Measurements from ENCODE around the gene FNDC5.
"Not testable (repeated sequence)": the region's sequence is repeated elsewhere in the genome, so short reads cannot be mapped to it uniquely, and the experiment has no call there.

Gene FNDC5

DNA sequence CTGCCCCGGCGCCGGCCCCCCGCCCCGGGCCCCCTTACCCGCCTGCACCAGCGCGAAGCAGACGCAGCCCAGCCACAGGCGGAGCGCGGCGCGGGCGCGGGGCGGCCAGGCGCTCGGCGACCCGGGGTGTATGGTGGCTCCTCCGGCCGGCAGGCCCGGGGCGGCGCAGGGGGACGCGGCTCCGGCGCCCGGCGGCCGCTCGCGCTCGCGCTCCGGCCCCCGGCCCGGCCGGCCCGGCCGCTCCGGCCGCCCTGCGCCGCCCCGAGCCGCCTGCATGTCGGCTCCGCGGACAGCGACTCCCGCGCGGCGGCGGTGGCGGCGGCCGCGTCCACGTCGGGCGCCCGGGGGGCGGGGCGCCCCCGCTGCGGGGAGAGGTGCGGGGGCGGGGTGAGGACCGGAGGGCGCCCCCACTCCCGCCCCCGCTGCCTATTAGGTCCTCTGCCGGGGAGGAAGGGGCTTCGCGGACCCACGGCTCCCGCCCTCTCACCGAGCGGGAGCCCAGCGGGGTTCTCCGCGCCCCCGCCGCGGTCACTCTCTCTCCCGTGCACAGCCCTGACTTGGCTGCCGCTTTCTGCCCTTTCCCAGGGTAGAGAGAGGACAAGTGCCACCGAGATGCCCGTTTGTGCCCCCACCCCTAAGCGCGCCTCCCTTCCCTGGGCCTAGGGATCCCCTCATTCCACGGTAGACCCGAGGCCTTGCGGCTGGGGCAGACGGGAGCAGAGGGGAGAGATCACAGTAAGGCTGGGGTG, at the start of gene FNDC5:
Gene FNDC5 (minus strand): TSS at position 298 of the 749 bp plus-strand sequence.
- H3K4me1 Mint-ChIP-seq, result peaks cover 39% of the 10 kb centered on the region
- H3K36me3 Mint-ChIP-seq, result no peaks in the 10 kb centered on the region
- DNase-seq (ENCODE audit: low spot score in 2 of 2), result no peak
- peak within 1 kb of the TSS; percentile 68 for H3K4me3 Mint-ChIP-seq
- peak within 1 kb of the TSS; percentile 58 for H3K27ac Mint-ChIP-seq
- no peaks in the 10 kb centered on the region for H3K9me3 Mint-ChIP-seq
- peak; percentile 41 for ATAC-seq

DNA sequence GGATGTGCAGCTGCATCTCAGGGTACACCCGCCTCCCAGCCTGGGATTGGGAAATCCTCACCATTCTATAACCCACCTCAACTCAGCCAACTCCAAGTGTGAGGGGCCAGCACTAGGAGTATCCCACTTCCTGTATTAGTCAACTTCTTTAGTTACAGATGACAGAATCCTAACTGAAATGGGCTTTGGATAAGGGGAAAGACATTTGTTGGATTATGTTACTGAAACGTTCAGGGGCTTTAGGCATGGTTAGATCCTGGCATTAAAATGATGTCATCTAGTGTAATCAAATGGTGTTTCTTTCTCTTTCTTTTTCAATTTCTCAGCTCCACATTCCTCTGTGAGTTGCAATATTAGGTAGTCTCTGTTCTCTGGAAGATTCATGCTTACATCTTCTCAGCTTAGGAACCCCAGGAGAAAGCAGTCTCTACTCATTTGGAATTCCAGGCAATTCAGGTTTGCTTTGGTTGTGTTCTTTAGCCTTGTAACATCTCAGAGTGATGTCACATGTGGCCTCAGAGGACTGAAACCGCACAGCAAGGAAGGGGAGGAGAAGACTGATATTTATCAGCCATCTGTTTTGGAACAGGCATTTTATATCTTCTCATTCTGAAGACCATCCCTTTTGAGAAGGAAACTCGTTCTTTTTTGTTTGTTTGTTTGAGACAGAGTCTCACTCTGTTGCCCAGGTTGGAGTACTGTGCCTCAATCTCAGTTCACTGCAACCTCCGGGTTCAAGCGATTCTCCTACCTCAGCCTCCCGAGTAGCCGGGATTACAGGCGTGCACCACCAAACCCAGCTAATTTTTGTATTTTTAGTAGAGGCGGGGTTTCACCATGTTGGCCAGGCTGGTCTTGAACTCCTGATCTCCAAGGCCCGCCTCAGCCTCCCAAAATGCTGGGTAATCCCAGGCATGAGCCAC, 49.4 kb upstream of the FNDC5 start:
- H3K9me3 Mint-ChIP-seq, result no peaks in the 10 kb centered on the region
- H3K27ac Mint-ChIP-seq, result no peak overlapping the region
- no peak overlapping the region for H3K4me3 Mint-ChIP-seq
- ATAC-seq, result no peak
- no peak for DNase-seq (ENCODE audit: low spot score in 2 of 2)
- H3K4me1 Mint-ChIP-seq, result peaks cover 18% of the 10 kb centered on the region
- no peaks in the 10 kb centered on the region for H3K36me3 Mint-ChIP-seq

DNA sequence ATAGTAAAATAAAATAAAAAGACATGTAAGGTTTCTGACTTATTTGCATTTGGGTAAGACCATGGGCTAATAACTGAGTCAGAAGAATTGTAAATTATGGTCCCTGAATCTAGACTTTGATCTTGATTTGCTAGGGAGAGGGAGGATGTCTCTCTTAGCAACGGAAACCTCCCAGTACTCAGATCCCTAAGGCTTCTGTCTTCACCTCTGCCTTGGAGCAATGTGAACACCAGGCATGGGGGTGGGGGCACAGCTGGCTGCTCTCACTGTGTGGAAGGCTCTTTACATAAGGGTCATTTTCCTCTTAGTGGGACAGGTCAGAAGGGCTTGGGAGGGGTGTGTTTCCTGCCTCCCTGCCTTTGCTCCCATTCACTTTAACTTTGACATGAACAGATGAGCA, 47.5 kb upstream of the FNDC5 start:
- H3K4me3 Mint-ChIP-seq, result no peak overlapping the region
- no peak overlapping the region for H3K27ac Mint-ChIP-seq
- DNase-seq (ENCODE audit: low spot score in 2 of 2), result no peak
- no peaks in the 10 kb centered on the region for H3K9me3 Mint-ChIP-seq
- no peaks in the 10 kb centered on the region for H3K36me3 Mint-ChIP-seq
- no peak for ATAC-seq
- H3K4me1 Mint-ChIP-seq, result peaks cover 16% of the 10 kb centered on the region

DNA sequence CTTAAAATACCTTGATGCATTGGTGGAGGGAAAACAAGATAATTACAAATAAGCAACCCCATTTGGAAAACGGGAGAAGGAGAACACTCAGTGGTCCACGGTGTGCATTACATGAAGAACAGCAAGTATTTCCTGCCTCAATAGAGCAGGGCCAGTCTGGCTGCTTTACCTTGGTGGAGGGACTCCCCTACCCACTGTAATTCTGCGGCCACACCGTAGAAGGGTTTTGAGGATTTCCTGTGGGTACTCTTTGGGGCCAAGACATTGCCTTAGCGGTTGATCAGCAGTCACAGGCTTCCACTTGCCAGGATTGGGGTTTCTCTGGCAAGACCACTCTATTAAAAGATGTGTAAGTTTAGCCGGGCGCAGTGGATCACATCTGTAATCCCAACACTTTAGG, 46.8 kb upstream of the FNDC5 start:
- Mint-ChIP-seq H3K4me3 (no peak overlapping the region), H3K36me3 (no peaks in the 10 kb centered on the region), H3K9me3 (no peaks in the 10 kb centered on the region), H3K27ac (no peak overlapping the region), H3K4me1 (peaks cover 16% of the 10 kb centered on the region)
- DNase-seq (ENCODE audit: low spot score in 2 of 2) (no peak), ATAC-seq (peak; percentile 70)

DNA sequence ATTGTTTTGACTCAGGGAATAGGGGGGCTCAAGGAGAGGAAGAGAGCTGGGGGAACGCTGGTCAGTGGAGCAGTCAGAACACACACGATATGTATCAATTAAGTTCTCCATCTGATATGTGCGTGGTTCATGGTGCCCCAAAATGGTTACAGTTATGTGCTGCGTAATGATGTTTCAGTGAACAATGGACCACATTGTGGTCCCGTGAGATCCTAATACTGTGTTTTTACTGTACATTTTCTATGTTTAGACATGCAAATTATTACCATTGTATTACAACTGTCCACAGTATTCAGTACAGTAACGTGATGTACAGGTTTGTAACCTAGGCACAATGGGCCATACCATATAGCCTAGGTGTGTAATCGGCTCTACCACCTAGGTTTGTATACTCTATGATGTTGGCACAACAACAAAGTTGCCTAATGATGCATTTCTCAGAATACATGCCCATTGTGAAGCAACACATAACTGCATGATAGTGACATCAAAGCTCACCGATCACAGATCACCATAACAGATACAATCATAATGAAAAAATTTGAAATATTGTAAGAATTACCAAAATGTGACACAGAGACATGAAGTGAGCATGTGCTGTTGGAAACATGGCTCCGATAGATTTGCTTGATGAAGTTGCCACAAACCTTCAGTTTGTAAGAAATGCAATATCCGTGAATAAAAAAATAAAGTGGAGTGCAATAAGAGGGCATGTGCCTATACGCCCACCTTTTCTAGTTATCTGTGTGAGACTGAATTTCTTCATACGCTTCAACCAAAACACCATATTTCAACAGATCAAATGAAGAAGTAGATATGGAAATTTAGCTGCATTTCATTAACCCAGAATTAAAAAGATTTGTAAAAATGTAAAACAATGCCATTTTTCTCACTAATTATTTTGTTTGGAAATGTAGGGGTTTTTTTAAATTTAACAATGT, 45.3 kb upstream of the FNDC5 start:
- ATAC-seq (no peak), DNase-seq (ENCODE audit: low spot score in 2 of 2) (no peak)
- peaks cover 16% of the 10 kb centered on the region for H3K4me1 Mint-ChIP-seq
- no peak overlapping the region for H3K4me3 Mint-ChIP-seq
- H3K36me3 Mint-ChIP-seq, result no peaks in the 10 kb centered on the region
- no peak overlapping the region for H3K27ac Mint-ChIP-seq
- H3K9me3 Mint-ChIP-seq, result no peaks in the 10 kb centered on the region

DNA sequence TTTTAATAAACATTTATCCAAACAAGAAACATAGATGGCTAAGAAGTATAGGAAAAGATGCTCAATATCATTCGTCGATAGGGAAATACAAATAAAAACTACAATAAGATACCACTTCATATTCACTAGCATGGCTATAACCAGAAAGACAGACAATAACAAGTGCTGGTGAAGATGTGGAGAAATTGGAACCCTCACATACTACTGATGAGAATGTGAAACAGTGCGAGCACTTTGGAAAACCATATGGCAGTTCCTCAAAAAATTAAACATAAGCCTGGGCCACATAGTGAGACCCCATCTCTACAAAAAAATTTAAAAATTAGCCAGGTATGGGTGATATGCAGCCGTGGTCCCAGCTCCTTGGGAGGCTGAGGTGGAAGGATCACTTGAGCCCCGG, 39.6 kb upstream of the FNDC5 start:
- Mint-ChIP-seq H3K36me3 (no peaks in the 10 kb centered on the region), H3K4me3 (no peak overlapping the region), H3K27ac (no peak overlapping the region), H3K9me3 (no peaks in the 10 kb centered on the region), H3K4me1 (no peaks in the 10 kb centered on the region)
- DNase-seq (ENCODE audit: low spot score in 2 of 2) (no peak), ATAC-seq (no peak)

DNA sequence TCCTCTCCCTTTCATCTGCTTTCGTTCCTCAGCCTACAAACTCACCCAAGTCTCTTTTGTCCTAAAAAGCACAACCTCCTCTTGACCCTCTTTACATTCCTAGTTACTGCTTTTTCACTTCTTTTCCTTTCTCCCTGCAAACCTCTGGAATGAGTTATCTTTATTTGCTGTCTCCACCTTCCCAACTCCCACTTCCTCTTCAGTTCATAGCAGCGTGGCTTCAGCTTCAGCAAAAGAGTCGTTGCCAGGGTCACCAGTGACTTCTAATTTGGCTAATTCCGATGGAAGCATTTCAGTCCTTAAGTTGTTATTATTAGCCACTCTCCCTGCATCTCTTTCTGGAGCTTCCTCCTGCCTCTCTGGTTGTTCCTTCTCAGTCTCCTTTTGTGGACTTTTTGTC, 36.7 kb upstream of the FNDC5 start:
- no peaks in the 10 kb centered on the region for H3K4me1 Mint-ChIP-seq
- H3K9me3 Mint-ChIP-seq, result no peaks in the 10 kb centered on the region
- ATAC-seq (no peak), DNase-seq (ENCODE audit: low spot score in 2 of 2) (no peak)
- no peak overlapping the region for H3K27ac Mint-ChIP-seq
- no peaks in the 10 kb centered on the region for H3K36me3 Mint-ChIP-seq
- H3K4me3 Mint-ChIP-seq, result no peak overlapping the region

DNA sequence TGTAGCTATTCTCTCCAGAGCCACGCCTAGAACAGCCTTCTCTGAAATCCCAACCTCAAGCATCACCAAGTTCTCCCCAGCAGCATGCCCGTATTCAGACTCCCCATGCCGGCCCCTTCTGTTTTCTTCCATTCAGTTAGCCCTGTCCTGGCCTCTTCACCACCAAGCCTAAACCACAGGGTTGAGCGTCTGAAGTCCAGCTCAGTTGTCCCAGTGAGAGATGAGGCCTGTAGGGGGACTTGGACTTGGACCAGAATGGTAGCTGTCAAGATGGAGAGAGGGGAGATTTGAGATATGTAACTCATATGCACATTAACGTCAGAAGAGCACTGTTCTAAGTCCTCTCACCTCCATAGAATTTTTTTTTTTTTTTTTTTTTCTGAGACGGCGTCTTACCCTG, 35.9 kb upstream of the FNDC5 start:
- H3K36me3 Mint-ChIP-seq, result no peaks in the 10 kb centered on the region
- no peaks in the 10 kb centered on the region for H3K9me3 Mint-ChIP-seq
- no peak overlapping the region for H3K27ac Mint-ChIP-seq
- ATAC-seq (no peak), DNase-seq (ENCODE audit: low spot score in 2 of 2) (no peak)
- no peak overlapping the region for H3K4me3 Mint-ChIP-seq
- no peaks in the 10 kb centered on the region for H3K4me1 Mint-ChIP-seq

DNA sequence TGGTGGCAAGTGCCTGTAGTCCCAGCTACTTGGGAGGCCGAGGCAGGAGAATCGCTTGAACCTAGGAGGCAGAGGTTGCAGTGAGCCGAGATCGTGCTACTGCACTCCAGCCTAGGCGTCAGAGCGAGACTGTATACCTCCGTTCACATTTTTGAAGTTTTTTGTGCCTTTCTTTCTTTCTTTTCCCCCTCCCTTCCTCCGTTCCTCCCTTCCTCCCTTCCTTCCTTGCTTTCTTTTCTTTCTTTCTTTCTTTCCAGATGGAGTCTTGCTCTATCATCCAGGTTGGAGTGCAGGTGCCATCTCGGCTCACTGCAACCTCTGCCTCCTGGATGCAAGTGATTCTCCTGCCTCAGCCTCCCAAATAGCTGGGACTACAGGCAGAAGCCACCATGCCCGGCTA, 34.9 kb upstream of the FNDC5 start:
- not testable (repeated sequence) for H3K27ac Mint-ChIP-seq; DNase-seq (ENCODE audit: low spot score in 2 of 2); H3K36me3 Mint-ChIP-seq; ATAC-seq; H3K9me3 Mint-ChIP-seq; H3K4me1 Mint-ChIP-seq; H3K4me3 Mint-ChIP-seq

DNA sequence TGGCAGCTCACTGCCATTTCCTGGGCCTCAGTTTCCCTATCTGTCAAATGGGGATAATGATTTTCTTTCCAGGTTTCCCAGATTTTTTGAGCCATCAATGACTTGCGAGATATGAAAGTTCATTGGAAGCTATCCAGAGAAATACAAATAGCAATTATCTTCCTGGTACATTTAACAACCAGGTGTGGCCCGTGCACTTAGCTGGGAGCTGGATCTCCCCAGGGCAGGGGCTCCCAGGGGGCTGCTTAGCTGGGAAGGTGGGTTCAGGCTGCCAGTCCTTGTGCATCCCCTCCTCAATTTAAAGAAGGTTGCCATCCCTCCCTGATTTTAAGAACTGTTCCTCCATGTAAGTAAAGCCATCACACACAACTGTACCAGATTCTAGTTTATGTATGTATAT, 34.1 kb upstream of the FNDC5 start:
- H3K4me3 Mint-ChIP-seq, result no peak overlapping the region

DNA sequence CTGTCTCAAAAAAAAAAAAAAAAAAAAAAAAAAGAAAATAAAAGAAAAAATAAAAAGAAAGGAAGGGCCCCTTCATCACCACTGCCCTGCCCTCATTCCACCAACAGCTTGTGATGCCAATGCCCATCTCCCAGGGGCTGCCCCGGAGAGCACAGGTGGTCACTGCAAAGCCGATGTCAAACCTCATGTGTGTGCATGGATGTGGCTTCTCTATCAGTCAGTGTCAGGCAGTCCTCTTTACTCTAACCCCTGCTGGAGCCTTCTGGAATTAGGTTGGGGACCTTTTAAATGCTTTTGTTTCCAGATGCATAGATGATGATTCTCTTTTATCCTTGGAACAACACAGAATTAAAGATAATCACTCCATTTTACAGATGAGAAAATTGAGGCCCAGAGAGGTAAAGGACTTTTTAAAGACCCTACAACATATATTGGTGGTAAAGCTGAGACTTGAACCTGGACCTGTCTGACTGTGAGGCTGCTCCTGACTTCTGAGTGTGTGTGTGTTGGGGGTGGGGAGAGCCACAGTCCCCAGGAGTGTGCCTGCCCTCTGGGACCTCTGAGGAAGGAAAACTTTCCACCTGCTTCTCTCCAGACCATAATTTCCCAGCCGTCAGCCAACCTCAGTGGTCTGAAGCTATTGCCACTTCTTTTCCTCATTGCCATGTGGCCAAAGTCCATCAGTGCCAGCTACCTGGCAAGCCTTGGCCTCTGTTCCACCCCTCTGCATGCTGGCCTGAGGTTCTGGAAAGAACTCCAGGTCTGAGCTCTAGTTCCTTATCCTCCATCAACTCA, 33.5 kb upstream of the FNDC5 start:
- no peaks in the 10 kb centered on the region for H3K9me3 Mint-ChIP-seq
- no peak overlapping the region for H3K27ac Mint-ChIP-seq
- H3K4me3 Mint-ChIP-seq, result no peak overlapping the region
- H3K4me1 Mint-ChIP-seq, result peaks cover 5% of the 10 kb centered on the region
- no peaks in the 10 kb centered on the region for H3K36me3 Mint-ChIP-seq
- no peak for ATAC-seq
- no peak for DNase-seq (ENCODE audit: low spot score in 2 of 2)

More for the DNA sequence above, 34.1 kb upstream of the FNDC5 start:
- Mint-ChIP-seq H3K36me3 (no peaks in the 10 kb centered on the region), H3K27ac (no peak overlapping the region), H3K4me1 (peaks cover 5% of the 10 kb centered on the region), H3K9me3 (no peaks in the 10 kb centered on the region)
- ATAC-seq (no peak), DNase-seq (ENCODE audit: low spot score in 2 of 2) (no peak)

DNA sequence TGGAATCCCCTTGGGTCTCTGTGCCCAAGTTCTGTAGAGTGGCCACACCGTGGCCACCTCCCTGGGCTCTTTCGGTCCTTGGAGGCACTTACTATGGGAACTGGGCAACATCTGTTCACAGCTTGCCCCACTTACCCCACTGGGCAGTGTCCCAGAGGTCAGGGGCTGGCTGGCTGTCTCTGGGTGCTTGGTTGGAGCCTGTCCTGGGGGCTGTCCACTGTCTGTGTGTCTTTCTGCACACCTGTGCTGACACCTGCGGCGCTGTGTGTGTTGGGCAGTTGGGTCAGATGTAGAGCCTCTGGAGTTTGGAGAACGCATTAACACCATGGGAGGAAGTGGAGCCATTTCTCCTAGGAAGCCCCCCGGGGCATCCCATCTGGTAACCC, 31.8 kb upstream of the FNDC5 start:
- ATAC-seq (no peak), DNase-seq (ENCODE audit: low spot score in 2 of 2) (no peak)
- no peaks in the 10 kb centered on the region for H3K9me3 Mint-ChIP-seq
- no peak overlapping the region for H3K27ac Mint-ChIP-seq
- H3K4me1 Mint-ChIP-seq, result peaks cover 5% of the 10 kb centered on the region
- no peaks in the 10 kb centered on the region for H3K36me3 Mint-ChIP-seq
- H3K4me3 Mint-ChIP-seq, result peak overlapping the region; percentile 73

DNA sequence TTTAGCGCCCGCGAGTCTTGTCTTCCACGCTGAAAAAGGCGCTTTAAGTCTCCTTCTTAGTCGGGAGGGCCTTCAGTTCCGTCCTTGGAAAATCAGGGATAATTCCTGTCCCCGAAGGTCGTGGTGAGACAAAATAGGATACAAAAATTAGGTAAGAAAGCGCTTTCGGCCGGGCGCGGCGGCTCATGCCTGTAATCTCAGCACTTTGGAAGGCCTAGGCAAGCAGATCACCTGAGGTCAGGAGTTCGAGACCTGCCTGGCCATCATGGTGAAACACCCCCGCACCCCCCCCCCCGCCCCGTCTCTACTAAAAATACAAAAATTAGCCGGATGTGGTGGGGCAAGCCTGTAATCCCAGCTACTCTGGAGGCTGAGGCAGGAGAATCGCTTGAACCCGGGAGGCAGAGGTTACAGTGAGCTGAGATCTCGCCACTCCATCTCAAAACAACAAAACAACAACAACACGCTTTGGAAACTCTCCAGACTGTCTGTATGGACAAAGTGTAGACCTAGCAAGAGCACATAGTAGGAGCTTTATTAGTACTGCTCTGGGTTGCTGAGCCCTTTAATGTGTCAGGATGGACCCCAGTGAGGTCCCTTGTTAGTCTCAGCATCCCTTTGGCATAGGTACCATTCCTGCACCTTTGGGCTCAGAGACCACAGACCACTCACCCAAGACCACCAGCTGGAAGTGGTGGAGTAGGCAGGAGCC, 31.3 kb upstream of the FNDC5 start:
- Mint-ChIP-seq H3K4me1 (peaks cover 5% of the 10 kb centered on the region), H3K4me3 (peak overlapping the region; percentile 73), H3K9me3 (no peaks in the 10 kb centered on the region), H3K36me3 (no peaks in the 10 kb centered on the region), H3K27ac (no peak overlapping the region)
- DNase-seq (ENCODE audit: low spot score in 2 of 2), result no peak
- ATAC-seq, result no peak

Measured in stimulated activated effector memory CD8-positive, alpha-beta T cell treated with anti-CD3 and anti-CD28 coated beads, Interleukin-12 subunit alpha, Interleukin-12 subunit beta, amount 100 ng/mL, for 72 hours (primary cell).